Natural killer cell (primary cell): ENCODE results near the gene KLHL24. TPM values are rescaled to one million over a fixed set of nuclear protein-coding genes. Genes with fewer than 3 reads are reported as not detected.
A peak's percentile ranks its signal among the peaks of the same experiment; 100 is the strongest.

Source experiments
- ATAC-seq, 3 donors: fragments of 150-1000 bp in 2 of 3; fragments of 200-7000 bp in 1 of 3; cut with Tn5 transposase; 1 replicate in 1 of 3; 2 replicates in 2 of 3; pipeline ENCODE4 v1.10.0; 2021; ENCODE audit warnings: mild to moderate bottlenecking in 2 of 3, moderate library complexity in 2 of 3
- DNase-seq, 2 donors: peaks; one replicate each; pipeline versions ENCODE4 v3.0.0 to v3.0.0-alpha.2; 2013 to 2021; ENCODE audit warnings: mixed read lengths in 1 of 2
- H3K27ac ChIP-seq: one replicate; pipeline ENCODE4 v1.5.1; 2013; ENCODE audit warnings: mild to moderate bottlenecking, low read length
- H3K27me3 ChIP-seq: one replicate; pipeline ENCODE4 v1.6.1; 2013; ENCODE audit warnings: low read length; ENCODE audit not compliant: control insufficient read depth, insufficient read depth
- H3K36me3 ChIP-seq: one replicate; pipeline ENCODE4 v1.6.1; 2013; ENCODE audit warnings: low read length; ENCODE audit not compliant: control insufficient read depth, insufficient read depth
- H3K4me1 ChIP-seq: one replicate; pipeline ENCODE4 v1.6.1; 2013; ENCODE audit warnings: low read length; ENCODE audit not compliant: control insufficient read depth, insufficient read depth
- H3K4me3 ChIP-seq: one replicate; pipeline ENCODE4 v1.5.1; 2013; ENCODE audit warnings: low read length
- H3K9me3 ChIP-seq: one replicate; pipeline ENCODE4 v1.6.1; 2013; ENCODE audit warnings: low read length; ENCODE audit not compliant: control insufficient read depth, insufficient read depth
- H3K27ac Mint-ChIP-seq, 2 donors: one replicate each; pipeline ENCODE4 v1.8.0; 2022; ENCODE audit warnings: mild to moderate bottlenecking in 2 of 2, mixed read lengths in 2 of 2, moderate library complexity in 1 of 2
- H3K27me3 Mint-ChIP-seq, 2 donors: one replicate each; pipeline ENCODE4 v1.8.0; 2022; ENCODE audit warnings: low read depth in 2 of 2, mixed read lengths in 2 of 2
- H3K36me3 Mint-ChIP-seq: one replicate; pipeline ENCODE4 v1.8.0; 2022; ENCODE audit warnings: mixed read lengths
- H3K4me1 Mint-ChIP-seq, 2 donors: one replicate each; pipeline ENCODE4 v1.8.0; 2022; ENCODE audit warnings: mixed read lengths in 2 of 2
- H3K4me3 Mint-ChIP-seq: one replicate; pipeline ENCODE4 v1.8.0; 2022; ENCODE audit warnings: mild to moderate bottlenecking, moderate library complexity, mixed read lengths
- H3K9me3 Mint-ChIP-seq, 2 donors: one replicate each; pipeline ENCODE4 v1.8.0; 2022; ENCODE audit warnings: mixed read lengths in 2 of 2
- CTCF ChIP-seq: fragments of 200-600 bp; IDR thresholded peaks from one replicate; pipeline ENCODE4 v1.8.0; 2022; ENCODE audit warnings: antibody characterized with exemption
- WGBS: methylation state at CpG from one replicate; pipeline ENCODE4 v1.1.7; 2013; ENCODE audit warnings: missing lambda C conversion rate; ENCODE audit not compliant: insufficient coverage; 5-methylcytosine and 5-hydroxymethylcytosine counted together
- intact Hi-C: fragments of 100-400 bp; cut with micrococcal nuclease; formaldehyde crosslinking; loops from one replicate; pipeline ENCODE4 v1.14.2; 2022
- total RNA-seq, 4 donors: library from RNA; stranded (reverse); fragments of 120-200 nt in 1 of 4; gene quantifications; one replicate each; pipeline versions ENCODE4 v1.2.3 to v1.2.4, GENCODE V29; 2013 to 2022

Gene KLHL24
- total RNA-seq, 3 donors from 2014 or later (not counting 1 experiment from before 2014, with no cell fraction given): 140 to 189 (median 177) TPM

- TF ChIP-seq CTCF: no peak
- intact Hi-C loops: no loop called here
- no peaks in the 10 kb centered on the region for H3K9me3 ChIP-seq
- H3K27me3 ChIP-seq: no peaks in the 10 kb centered on the region
- H3K36me3 ChIP-seq: peaks cover 2% of the 10 kb centered on the region
- H3K27me3 Mint-ChIP-seq: no peaks in the 10 kb centered on the region
- H3K36me3 Mint-ChIP-seq: no peaks in the 10 kb centered on the region
- H3K4me1 Mint-ChIP-seq: peaks cover 29 to 33% of the 10 kb centered on the region in 2 donors
- H3K9me3 Mint-ChIP-seq: no peaks in the 10 kb centered on the region
- H3K4me3 ChIP-seq: peak overlapping the region; percentile 52
- peak overlapping the region; percentile 56 for H3K27ac ChIP-seq
- H3K27ac Mint-ChIP-seq: peak overlapping the region; percentile 32 to 66
- H3K4me3 Mint-ChIP-seq: peak overlapping the region; percentile 90
- peaks cover 9% of the 10 kb centered on the region for H3K4me1 ChIP-seq
- no peak for DNase-seq
- 34% methylated on average over 4 of the region's 4 CpGs for WGBS
- no peak for ATAC-seq
These were observed 61.7 kb downstream of the KLHL24 start for GRCh38 chr3:183697123-183697609.

GRCh38 chr3:183697610-183698317 is 62.3 kb downstream of the KLHL24 start, which contains the start of gene YEATS2:
Gene YEATS2, plus strand, starts transcription at chr3:183697797. Its CDS starts 17,366 bp downstream, at chr3:183715163.
- Mint-ChIP-seq H3K27ac (peak within 1 kb of the TSS; percentile 66 to 83), H3K9me3 (no peaks in the 10 kb centered on the region), H3K4me3 (peak within 1 kb of the TSS; percentile 92), H3K4me1 (peaks cover 29 to 36% of the 10 kb centered on the region in 2 donors), H3K36me3 (no peaks in the 10 kb centered on the region), H3K27me3 (no peaks in the 10 kb centered on the region)
- DNase-seq: peak; percentile 64 to 86
- H3K36me3 ChIP-seq: peaks cover 2% of the 10 kb centered on the region
- ATAC-seq: peak; percentile 90 to 94 (median 90)
- intact Hi-C loops: loop anchor here (2.0 kb wide), 1 partner anchor 61 kb away; no protein-coding TSS in a partner anchor
- H3K4me3 ChIP-seq: peak within 1 kb of the TSS; percentile 94
- H3K9me3 ChIP-seq: no peaks in the 10 kb centered on the region
- H3K27me3 ChIP-seq: no peaks in the 10 kb centered on the region
- H3K4me1 ChIP-seq: peaks cover 9% of the 10 kb centered on the region
- H3K27ac ChIP-seq: peak within 1 kb of the TSS; percentile 68
- no peak for TF ChIP-seq CTCF
- under 1% methylated on average over 89 of the region's 89 CpGs for WGBS

GRCh38 chr3:183698318-183698751 is 62.9 kb downstream of the KLHL24 start:
- Histone ChIP-seq H3K36me3 (peaks cover 2% of the 10 kb centered on the region), H3K9me3 (no peaks in the 10 kb centered on the region), H3K4me3 (peak overlapping the region; percentile 94), H3K27ac (peak overlapping the region; percentile 68), H3K4me1 (peaks cover 9% of the 10 kb centered on the region), H3K27me3 (no peaks in the 10 kb centered on the region)
- ATAC-seq: peak; percentile 27 to 43 (median 41)
- Mint-ChIP-seq H3K27ac (peak overlapping the region; percentile 66 to 83), H3K36me3 (no peaks in the 10 kb centered on the region), H3K9me3 (no peaks in the 10 kb centered on the region), H3K4me1 (peaks cover 29 to 37% of the 10 kb centered on the region in 2 donors), H3K4me3 (peak overlapping the region; percentile 92), H3K27me3 (no peaks in the 10 kb centered on the region)
- no peak for TF ChIP-seq CTCF
- intact Hi-C loops: loop anchor here (2.0 kb wide), 1 partner anchor 62 kb away; no protein-coding TSS in a partner anchor
- DNase-seq: peak; percentile 25 to 57
- 0% methylated on average over 12 of the region's 13 CpGs for WGBS
